ENCODE measurements around the gene PPP2R2D. TPM values are rescaled to one million over a fixed set of nuclear protein-coding genes. Genes with fewer than 3 reads are reported as not detected.

The PPP2R2D gene
- total and polyA plus RNA-seq, 2 experiments from 2014 or later, result 25.9 to 32.1 TPM

- WGBS (ENCODE audit: low lambda C conversion rate, missing lambda C conversion rate), result 90% methylated on average over 8 of the region's 8 CpGs
- Histone ChIP-seq H3K79me2 (peaks cover 85% of the 10 kb centered on the region), H3K4me2 (no peak overlapping the region), H3K27ac (no peak overlapping the region), H3K4me1 (ENCODE audit: insufficient read depth) (no peaks in the 10 kb centered on the region), H2AFZ (no peak overlapping the region), H3K27me3 (no peaks in the 10 kb centered on the region), H3K9me2 (replicated peaks; ENCODE audit: insufficient read depth) (no peaks in the 10 kb centered on the region), H3K9me3 (ENCODE audit: low read depth) (no peaks in the 10 kb centered on the region), H3K4me3 (no peak overlapping the region), H4K20me1 (ENCODE audit: insufficient read depth, poor library complexity, severe bottlenecking) (peaks cover 74% of the 10 kb centered on the region), H3K36me3 (replicated peaks; ENCODE audit: insufficient read depth, low read depth) (no peaks in the 10 kb centered on the region)
- no peak for TF ChIP-seq EZH2phosphoT487 (IDR thresholded peaks at IDR 0.05; ENCODE audit: low read depth, severe bottlenecking, unreplicated experiment)
- TF ChIP-seq CTCF (IDR thresholded peaks at IDR 0.05; ENCODE audit: poor library complexity), result no peak
- no peak for TF ChIP-seq EZH2 (IDR thresholded peaks at IDR 0.05; ENCODE audit: borderline replicate concordance)
- DNase-seq (ENCODE audit: low spot score), result no peak
These were observed 34.0 kb downstream of the PPP2R2D start for GRCh38 chr10:131934769-131935168.

- H3K36me3 ChIP-seq (replicated peaks; ENCODE audit: insufficient read depth, low read depth), result no peaks in the 10 kb centered on the region
- TF ChIP-seq EZH2phosphoT487 (IDR thresholded peaks at IDR 0.05; ENCODE audit: low read depth, severe bottlenecking, unreplicated experiment), result no peak
- no peak for TF ChIP-seq CTCF (IDR thresholded peaks at IDR 0.05; ENCODE audit: poor library complexity)
- no peak for TF ChIP-seq EZH2 (IDR thresholded peaks at IDR 0.05; ENCODE audit: borderline replicate concordance)
These were observed 34.5 kb downstream of the PPP2R2D start for GRCh38 chr10:131935260-131935659.

GRCh38 chr10:131936294-131936693 is 35.5 kb downstream of the PPP2R2D start:
- H3K4me3 ChIP-seq, result no peak overlapping the region
- no peak overlapping the region for H2AFZ ChIP-seq
- no peaks in the 10 kb centered on the region for H3K9me3 ChIP-seq (ENCODE audit: low read depth)
- no peak for TF ChIP-seq EZH2 (IDR thresholded peaks at IDR 0.05; ENCODE audit: borderline replicate concordance)
- no peak for TF ChIP-seq EZH2phosphoT487 (IDR thresholded peaks at IDR 0.05; ENCODE audit: low read depth, severe bottlenecking, unreplicated experiment)
- H3K4me1 ChIP-seq (ENCODE audit: insufficient read depth), result no peaks in the 10 kb centered on the region
- H4K20me1 ChIP-seq (ENCODE audit: insufficient read depth, poor library complexity, severe bottlenecking), result peaks cover 61% of the 10 kb centered on the region
- peaks cover 69% of the 10 kb centered on the region for H3K79me2 ChIP-seq
- H3K27me3 ChIP-seq, result no peaks in the 10 kb centered on the region
- no peaks in the 10 kb centered on the region for H3K36me3 ChIP-seq (replicated peaks; ENCODE audit: insufficient read depth, low read depth)
- 72% methylated on average over 9 of the region's 9 CpGs for WGBS (ENCODE audit: low lambda C conversion rate, missing lambda C conversion rate)
- H3K9me2 ChIP-seq (replicated peaks; ENCODE audit: insufficient read depth), result no peaks in the 10 kb centered on the region
- H3K27ac ChIP-seq, result no peak overlapping the region
- H3K4me2 ChIP-seq, result no peak overlapping the region
- DNase-seq (ENCODE audit: low spot score), result no peak

More at GRCh38 chr10:131935260-131935659, 34.5 kb downstream of the PPP2R2D start:
- H3K4me2 ChIP-seq, result no peak overlapping the region
- H3K79me2 ChIP-seq, result peaks cover 80% of the 10 kb centered on the region
- H3K9me2 ChIP-seq (replicated peaks; ENCODE audit: insufficient read depth), result no peaks in the 10 kb centered on the region
- H3K9me3 ChIP-seq (ENCODE audit: low read depth), result no peaks in the 10 kb centered on the region
- H2AFZ ChIP-seq, result no peak overlapping the region
- no peaks in the 10 kb centered on the region for H3K4me1 ChIP-seq (ENCODE audit: insufficient read depth)
- H4K20me1 ChIP-seq (ENCODE audit: insufficient read depth, poor library complexity, severe bottlenecking), result peaks cover 71% of the 10 kb centered on the region
- H3K27me3 ChIP-seq, result no peaks in the 10 kb centered on the region
- no peak overlapping the region for H3K4me3 ChIP-seq
- H3K27ac ChIP-seq, result no peak overlapping the region
- no peak for DNase-seq (ENCODE audit: low spot score)
- 55% methylated on average over 1 of the region's 1 CpG for WGBS (ENCODE audit: low lambda C conversion rate, missing lambda C conversion rate)

GRCh38 chr10:131936736-131937135 is 35.9 kb downstream of the PPP2R2D start:
- H3K36me3 ChIP-seq (replicated peaks; ENCODE audit: insufficient read depth, low read depth), result no peaks in the 10 kb centered on the region
- peaks cover 65% of the 10 kb centered on the region for H3K79me2 ChIP-seq

More at GRCh38 chr10:131936736-131937135, 35.9 kb downstream of the PPP2R2D start:
- no peak overlapping the region for H2AFZ ChIP-seq
- no peaks in the 10 kb centered on the region for H3K9me3 ChIP-seq (ENCODE audit: low read depth)
- no peaks in the 10 kb centered on the region for H3K27me3 ChIP-seq
- 74% methylated on average over 18 of the region's 18 CpGs for WGBS (ENCODE audit: low lambda C conversion rate, missing lambda C conversion rate)
- no peak overlapping the region for H3K4me3 ChIP-seq
- no peak for DNase-seq (ENCODE audit: low spot score)
- no peaks in the 10 kb centered on the region for H3K9me2 ChIP-seq (replicated peaks; ENCODE audit: insufficient read depth)
- TF ChIP-seq EZH2phosphoT487 (IDR thresholded peaks at IDR 0.05; ENCODE audit: low read depth, severe bottlenecking, unreplicated experiment), result no peak
- TF ChIP-seq CTCF (IDR thresholded peaks at IDR 0.05; ENCODE audit: poor library complexity), result no peak
- TF ChIP-seq EZH2 (IDR thresholded peaks at IDR 0.05; ENCODE audit: borderline replicate concordance), result no peak
- no peak overlapping the region for H3K4me2 ChIP-seq
- no peaks in the 10 kb centered on the region for H3K4me1 ChIP-seq (ENCODE audit: insufficient read depth)
- H3K27ac ChIP-seq, result no peak overlapping the region
- peaks cover 57% of the 10 kb centered on the region for H4K20me1 ChIP-seq (ENCODE audit: insufficient read depth, poor library complexity, severe bottlenecking)

All from hepatocyte (in vitro differentiated cells).